A549 (cell line): ENCODE data around the gene CLSTN2.

Source experiments
- BCL3 ChIP-seq: fragments of >200 bp; sonication (Bioruptor Twin); formaldehyde crosslinking; IDR thresholded peaks from 3 replicates; pipeline ENCODE4 v1.6.1; 2016
- CBX2 ChIP-seq: fragments of 200-600 bp; sonication (generic); IDR thresholded peaks from 2 replicates; pipeline ENCODE4 v1.6.1; 2016; ENCODE audit warnings: low read depth, mild to moderate bottlenecking, borderline replicate concordance
- CHD2 ChIP-seq: fragments of 150-350 bp; IDR thresholded peaks from 2 replicates; pipeline ENCODE4 v1.6.1; 2014; ENCODE audit warnings: low read length; ENCODE audit not compliant: partially characterized antibody
- CTCF ChIP-seq: fragments of >200 bp; sonication (Bioruptor Twin); formaldehyde crosslinking; IDR thresholded peaks from 3 replicates; pipeline ENCODE4 v1.5.1; 2016
- FOXS1 ChIP-seq: fragments of 250-450 bp; sonication (Bioruptor Pico); IDR thresholded peaks from 2 replicates; pipeline ENCODE4 v1.5.0; 2020; ENCODE audit warnings: mild to moderate bottlenecking, moderate library complexity
- HDAC2 ChIP-seq: fragments of 200-600 bp; sonication (generic); IDR thresholded peaks from 2 replicates; pipeline ENCODE4 v1.6.1; 2016
- HES2 ChIP-seq: fragments of >200 bp; sonication (Bioruptor Twin); formaldehyde crosslinking; IDR thresholded peaks from 2 replicates; pipeline ENCODE4 v1.6.1; 2016
- MAX ChIP-seq: IDR thresholded peaks from 2 replicates; pipeline ENCODE4 v1.6.1; 2012
- MAZ ChIP-seq: fragments of 150-350 bp; IDR thresholded peaks from 2 replicates; pipeline ENCODE4 v1.6.1; 2014; ENCODE audit warnings: antibody characterized with exemption, low read depth, low read length, borderline replicate concordance
- PBX3 ChIP-seq: IDR thresholded peaks from 2 replicates; pipeline ENCODE4 v1.6.1; 2012
- POLR2A ChIP-seq: IDR thresholded peaks from 2 replicates; pipeline ENCODE4 v1.6.1; 2012; ENCODE audit warnings: mild to moderate bottlenecking, low read length
- RAD21 ChIP-seq, 2 experiments: fragments of >200 bp in 1 of 2; sonication (Bioruptor Twin) in 1 of 2; formaldehyde crosslinking in 1 of 2; IDR thresholded peaks in 1 of 2; conservative IDR thresholded peaks in 1 of 2; 2 replicates in 1 of 2; 3 replicates in 1 of 2; pipeline ENCODE4 v1.6.1; 2012 to 2018; ENCODE audit warnings: inconsistent platforms in 1 of 2
- REST ChIP-seq: fragments of 200-600 bp; sonication (generic); IDR thresholded peaks from 2 replicates; pipeline ENCODE4 v1.6.1; 2016; ENCODE audit warnings: antibody characterized with exemption, mild to moderate bottlenecking, moderate library complexity
- ZFP36 ChIP-seq: fragments of 450-650 bp; IDR thresholded peaks from 2 replicates; pipeline ENCODE4 v1.6.1; 2014; ENCODE audit warnings: borderline replicate concordance; ENCODE audit not compliant: partially characterized antibody

GRCh38 chr3:140439527-140439926 lies 504.5 kb downstream of the CLSTN2 start:
- TF ChIP-seq FOXS1 (CRISPR knock-in tag) (no peak), PBX3 (no peak), MAX (no peak), CTCF (no peak), CHD2 (no peak), POLR2A (no peak), MAZ (no peak), ZFP36 (no peak), REST (no peak), HES2 (no peak), BCL3 (no peak), RAD21 (conservative IDR thresholded peaks at IDR 0.05 in 1 of 2, IDR thresholded peaks at IDR 0.05 in 1 of 2) (no peak), HDAC2 (no peak), CBX2 (no peak)
